B cell (primary cell): ENCODE measurements around the gene FXYD1. TPM values are rescaled to one million over a fixed set of nuclear protein-coding genes. Genes with fewer than 3 reads are reported as not detected.

Source experiments
- ATAC-seq: fragments of 200-7000 bp; cut with Tn5 transposase; one replicate; pipeline ENCODE4 v1.10.0; 2021; ENCODE audit warnings: low read depth, mild to moderate bottlenecking, moderate number of reproducible peaks, moderate library complexity
- CTCF ChIA-PET: fragments of 350-600 bp; sonication (Branson Sonifier 250); formaldehyde crosslinking; loops from one replicate; lab custom pipeline; 2021; ENCODE audit warnings: antibody characterized with exemption, inconsistent platforms; lab: Charles Lee
- POLR2A ChIA-PET: fragments of 350-600 bp; sonication (Branson Sonifier 250); formaldehyde crosslinking; loops from one replicate; lab custom pipeline; 2021; ENCODE audit warnings: antibody characterized with exemption; lab: Charles Lee
- DNase-seq: peaks from one replicate; pipeline ENCODE4 v3.0.0; 2013
- H2AFZ ChIP-seq: 2 replicates; pipeline ENCODE4 v1.6.1; 2012; ENCODE audit warnings: mild to moderate bottlenecking, low read depth, low read length; ENCODE audit not compliant: insufficient read depth, poor library complexity, severe bottlenecking
- H3K27ac ChIP-seq, 2 donors: 1 replicate in 1 of 2; 2 replicates in 1 of 2; pipeline ENCODE4 v1.5.1; 2012 to 2013; ENCODE audit warnings: low read length in 2 of 2, mild to moderate bottlenecking in 2 of 2, moderate library complexity in 1 of 2
- H3K27me3 ChIP-seq, 4 experiments: fragments of 200-600 bp in 1 of 4; sonication (generic) in 1 of 4; replicated peaks in 1 of 4; 1 replicate in 2 of 4; 2 replicates in 2 of 4; pipeline versions ENCODE4 v1.6.1 to v1.7.0; 2013 to 2016; ENCODE audit warnings: low read length in 3 of 4, mild to moderate bottlenecking in 2 of 4, mixed read lengths in 1 of 4, moderate library complexity in 1 of 4; ENCODE audit not compliant: insufficient read depth in 4 of 4, control insufficient read depth in 3 of 4; ENCODE audit errors: control extremely low read depth in 1 of 4
- H3K36me3 ChIP-seq, 2 experiments: replicated peaks in 1 of 2; 1 replicate in 1 of 2; 2 replicates in 1 of 2; pipeline versions ENCODE4 v1.6.1 to v1.7.1; 2013; ENCODE audit warnings: low read length in 1 of 2; ENCODE audit not compliant: insufficient read depth in 2 of 2, control insufficient read depth in 1 of 2; ENCODE audit errors: control extremely low read depth in 1 of 2, extremely low read depth in 1 of 2
- H3K4me1 ChIP-seq, 2 donors: fragments of 200-600 bp in 1 of 2; sonication (generic) in 1 of 2; 1 replicate in 1 of 2; 2 replicates in 1 of 2; pipeline versions ENCODE4 v1.5.1 to v1.6.1; 2013 to 2017; ENCODE audit warnings: low read length in 2 of 2; ENCODE audit not compliant: control insufficient read depth in 2 of 2, insufficient read depth in 2 of 2
- H3K4me2 ChIP-seq: replicated peaks from 2 replicates; pipeline ENCODE3; 2012; ENCODE audit warnings: mild to moderate bottlenecking, low read depth, low read length; ENCODE audit not compliant: poor library complexity, severe bottlenecking
- H3K4me3 ChIP-seq, 5 experiments: fragments of 200-600 bp in 1 of 5; sonication (generic) in 1 of 5; 1 replicate in 3 of 5; 2 replicates in 2 of 5; pipeline versions ENCODE4 v1.5.1 to v1.7.0; 2011 to 2016; ENCODE audit warnings: low read length in 4 of 5, mild to moderate bottlenecking in 4 of 5, low read depth in 2 of 5, control low read depth in 1 of 5, moderate library complexity in 1 of 5; ENCODE audit not compliant: insufficient read depth in 1 of 5; ENCODE audit errors: control extremely low read depth in 1 of 5, extremely low read depth in 1 of 5
- H3K79me2 ChIP-seq: fragments of 200-600 bp; sonication (generic); one replicate; pipeline ENCODE4 v1.6.0; 2016; ENCODE audit warnings: low read length; ENCODE audit not compliant: control insufficient read depth, insufficient read depth
- H3K9ac ChIP-seq: fragments of 200-600 bp; sonication (generic); 2 replicates; pipeline ENCODE4 v1.6.1; 2017; ENCODE audit warnings: mild to moderate bottlenecking, low read length, moderate library complexity
- H3K9me3 ChIP-seq, 3 donors: one replicate each; pipeline versions ENCODE4 v1.6.1 to v1.7.1; 2013; ENCODE audit warnings: low read length in 2 of 3; ENCODE audit not compliant: control insufficient read depth in 2 of 3, insufficient read depth in 1 of 3; ENCODE audit errors: control extremely low read depth in 1 of 3
- H4K20me1 ChIP-seq: 2 replicates; pipeline ENCODE4 v1.6.0; 2012; ENCODE audit warnings: mild to moderate bottlenecking, low read length; ENCODE audit not compliant: insufficient read depth, control insufficient read depth, poor library complexity, severe bottlenecking
- H3K27ac Mint-ChIP-seq: one replicate; pipeline ENCODE4 v1.8.0; 2021; ENCODE audit warnings: mixed read lengths
- H3K27me3 Mint-ChIP-seq: one replicate; pipeline ENCODE4 v1.8.0; 2021; ENCODE audit warnings: mixed read lengths
- H3K4me1 Mint-ChIP-seq: one replicate; pipeline ENCODE4 v1.8.0; 2021; ENCODE audit warnings: mixed read lengths
- H3K4me3 Mint-ChIP-seq: one replicate; pipeline ENCODE4 v1.8.0; 2021; ENCODE audit warnings: mixed read lengths
- H3K9me3 Mint-ChIP-seq: one replicate; pipeline ENCODE4 v1.8.0; 2022; ENCODE audit warnings: mixed read lengths; ENCODE audit not compliant: insufficient read depth
- CTCF ChIP-seq: fragments of 200-600 bp; IDR thresholded peaks from one replicate; pipeline ENCODE4 v1.8.0; 2022; ENCODE audit warnings: antibody characterized with exemption, mild to moderate bottlenecking
- EZH2 ChIP-seq: IDR thresholded peaks from 2 replicates; pipeline ENCODE4 v1.6.1; 2012; ENCODE audit warnings: borderline replicate concordance, low read depth, mild to moderate bottlenecking, moderate library complexity, low read length; ENCODE audit not compliant: insufficient read depth, poor library complexity, severe bottlenecking
- WGBS: methylation state at CpG from one replicate; pipeline ENCODE4 v1.1.5; 2013; ENCODE audit warnings: missing lambda C conversion rate; ENCODE audit not compliant: insufficient coverage; 5-methylcytosine and 5-hydroxymethylcytosine counted together
- intact Hi-C: fragments of 100-400 bp; cut with micrococcal nuclease; formaldehyde crosslinking; loops from one replicate; pipeline ENCODE4 v1.10.0; 2022
- polyA plus RNA-seq: library from polyadenylated mRNA; depleted of rRNA; stranded (reverse); fragments of >200 nt; gene quantifications from 2 replicates; pipeline ENCODE4 v1.2.3, GENCODE V29; 2012
- total RNA-seq, 2 donors: library from RNA; stranded (reverse); fragments of 120-200 nt in 1 of 2; gene quantifications; 1 replicate in 1 of 2; 2 replicates in 1 of 2; pipeline versions ENCODE4 v1.2.3 to v1.2.4, GENCODE V29; 2013 to 2022

FXYD1 gene
- total and polyA plus RNA-seq, 2 donors (not counting 1 experiment from before 2014, with no cell fraction given): 3.1 to 4.7 TPM

GRCh38 chr19:35115177-35115951 is 23.3 kb upstream of the FXYD1 start, which contains the start of gene FXYD3:
TSS of gene FXYD3 (plus strand) at chr19:35115823. CDS start at chr19:35119377, 3,554 bp downstream.
- Histone ChIP-seq H3K4me3 (peak within 1 kb of the TSS in 1 of 5 experiments; percentile 24), H3K4me1 (peaks cover 7 to 9% of the 10 kb centered on the region in 2 donors), H4K20me1 (no peaks in the 10 kb centered on the region), H3K36me3 (no peaks in the 10 kb centered on the region), H3K9ac (no peak within 1 kb of the TSS), H3K79me2 (no peaks in the 10 kb centered on the region), H3K4me2 (peak within 1 kb of the TSS; percentile 66), H3K27me3 (peaks cover 0 to 22% (median 2%) of the 10 kb centered on the region in 4 experiments), H3K27ac (no peak within 1 kb of the TSS), H2AFZ (peak within 1 kb of the TSS; percentile 27), H3K9me3 (peaks cover 0 to 4% (median 0%) of the 10 kb centered on the region in 3 donors)
- ChIA-PET POLR2A (no interaction called here), CTCF (interaction anchor here (0.8 to 4.5 kb wide), 12 partner anchors 9 to 380 kb away, joined by 3 to 31 read pairs (median 4); partner anchors contain the start of gene LGI4)
- H3K27ac Mint-ChIP-seq: peak within 1 kb of the TSS; percentile 46
- DNase-seq (no peak), ATAC-seq (no peak)
- peaks cover 7% of the 10 kb centered on the region for H3K27me3 Mint-ChIP-seq
- 96% methylated on average over 10 of the region's 14 CpGs for WGBS
- H3K4me3 Mint-ChIP-seq: peak within 1 kb of the TSS; percentile 44
- H3K9me3 Mint-ChIP-seq: no peaks in the 10 kb centered on the region
- peaks cover 8% of the 10 kb centered on the region for H3K4me1 Mint-ChIP-seq
- TF ChIP-seq EZH2 (no peak), CTCF (no peak)
- intact Hi-C loops: loop anchor here (2.0 kb wide), 1 partner anchor 25 kb away; no protein-coding TSS in a partner anchor
